Activated CD4-positive, alpha-beta T cell treated with anti-CD3 and anti-CD28 coated beads, Interleukin-2, amount 50 U/mL, for 1 hour (primary cell): ENCODE measurements around the gene ETFA.

ENCODE experiments used
- DNase-seq: peaks from one replicate; pipeline ENCODE4 v3.0.0-alpha.2; 2020

The ETFA gene

GRCh38 chr15:76169018-76169417, 142.3 kb downstream of the ETFA start:
- DNase-seq: no peak

- DNase-seq: no peak
Measured at GRCh38 chr15:76168237-76168984, 142.9 kb downstream of the ETFA start.

GRCh38 chr15:76165951-76166350, 145.3 kb downstream of the ETFA start:
- no peak for DNase-seq
